GM11168 (cell line): Measurements from ENCODE around the gene SPATA25.

Source experiments
- in situ Hi-C: fragments of 300-500 bp; cut with MboI; formaldehyde crosslinking; loops from one replicate; pipeline ENCODE4 v1.12.0; 2022; ENCODE audit warnings: low sequenced_read_pairs; ENCODE audit not compliant: unreplicated experiment

The SPATA25 gene

GRCh38 chr20:45873409-45874103 lies 13.9 kb downstream of the SPATA25 start:
- in situ Hi-C loops: no loop called here

- in situ Hi-C loops: no loop called here
These were observed 14.8 kb downstream of the SPATA25 start for GRCh38 chr20:45872626-45873025.

GRCh38 chr20:45867819-45868176 lies 19.6 kb downstream of the SPATA25 start:
- in situ Hi-C loops: no loop called here

- in situ Hi-C loops: no loop called here
These were observed 20.1 kb downstream of the SPATA25 start for GRCh38 chr20:45867136-45867818.

- in situ Hi-C loops: no loop called here
These were observed 21.0 kb downstream of the SPATA25 start for GRCh38 chr20:45866454-45866853.

- in situ Hi-C loops: no loop called here
These were observed 23.6 kb downstream of the SPATA25 start for GRCh38 chr20:45863543-45864470.

- in situ Hi-C loops: no loop called here
These were observed 26.0 kb downstream of the SPATA25 start for GRCh38 chr20:45861221-45862075.

- in situ Hi-C loops: no loop called here
These were observed 26.7 kb downstream of the SPATA25 start for GRCh38 chr20:45860560-45861220.

- in situ Hi-C loops: no loop called here
These were observed 27.5 kb downstream of the SPATA25 start for GRCh38 chr20:45859916-45860315.

GRCh38 chr20:45857882-45858216 lies 29.6 kb downstream of the SPATA25 start:
- in situ Hi-C loops: no loop called here

GRCh38 chr20:45857114-45857881 lies 30.1 kb downstream of the SPATA25 start, which contains the start of the genes ACOT8 and ZSWIM3:
Gene ACOT8 (minus strand): TSS chr20:45857392. CDS start chr20:45857315, 77 bp downstream.
Gene ZSWIM3 (plus strand): TSS chr20:45857614. CDS start chr20:45857826, 212 bp downstream.
- in situ Hi-C loops: no loop called here

GRCh38 chr20:45853484-45853883 lies 33.9 kb downstream of the SPATA25 start:
- in situ Hi-C loops: no loop called here

GRCh38 chr20:45852326-45852725 lies 35.1 kb downstream of the SPATA25 start:
- in situ Hi-C loops: no loop called here

GRCh38 chr20:45851501-45851900 lies 35.9 kb downstream of the SPATA25 start:
- in situ Hi-C loops: no loop called here

- in situ Hi-C loops: no loop called here
These were observed 36.5 kb downstream of the SPATA25 start for GRCh38 chr20:45850926-45851325.

- in situ Hi-C loops: no loop called here
These were observed 37.2 kb downstream of the SPATA25 start for GRCh38 chr20:45850238-45850637.

GRCh38 chr20:45848969-45849582 lies 38.3 kb downstream of the SPATA25 start:
- in situ Hi-C loops: no loop called here

- in situ Hi-C loops: no loop called here
These were observed 39.0 kb downstream of the SPATA25 start for GRCh38 chr20:45848421-45848820.
